ENCODE data around the gene DUS2. TPM values are rescaled to one million over a fixed set of nuclear protein-coding genes. Genes with fewer than 3 reads are reported as not detected.

The DUS2 gene
- total RNA-seq, 2 donors from 2014 or later = 5.3 to 8.4 TPM

DNA sequence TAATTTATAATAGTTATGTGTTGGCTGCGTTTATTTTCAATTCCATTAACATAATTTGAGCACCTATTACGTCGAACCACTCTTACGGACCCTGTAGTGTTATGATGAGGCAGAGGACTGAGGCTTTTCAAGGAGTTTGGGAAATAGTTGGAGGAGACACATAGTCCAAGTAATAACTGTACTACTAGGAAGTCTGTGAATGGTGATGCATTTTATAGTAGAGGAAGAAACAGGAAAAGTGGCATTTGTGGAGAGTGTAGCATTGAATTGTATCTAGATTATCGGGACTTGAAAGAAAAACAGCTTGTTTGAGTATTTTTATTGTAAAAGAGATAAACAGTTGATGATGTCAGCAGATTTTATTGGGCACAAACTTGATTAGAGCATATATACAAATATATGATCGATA is 63.8 kb downstream of the DUS2 start:
- Histone ChIP-seq H3K4me1 (ENCODE audit: control insufficient read depth in 1 of 2, low read depth in 2 of 2) (peaks cover 43 to 56% of the 10 kb centered on the region in 2 donors), H3K4me3 (peak overlapping the region; percentile 90), H3K36me3 (no peaks in the 10 kb centered on the region), H3K27ac (peak overlapping the region; percentile 45 to 100), H3K27me3 (replicated peaks; ENCODE audit: insufficient read depth) (no peaks in the 10 kb centered on the region), H3K9me3 (no peaks in the 10 kb centered on the region)
- DNase-seq (ENCODE audit: low spot score) (no peak), ATAC-seq (ENCODE audit: insufficient number of reproducible peaks, low FRiP score, low read depth) (no peak)
- TF ChIP-seq, protein P1, sequence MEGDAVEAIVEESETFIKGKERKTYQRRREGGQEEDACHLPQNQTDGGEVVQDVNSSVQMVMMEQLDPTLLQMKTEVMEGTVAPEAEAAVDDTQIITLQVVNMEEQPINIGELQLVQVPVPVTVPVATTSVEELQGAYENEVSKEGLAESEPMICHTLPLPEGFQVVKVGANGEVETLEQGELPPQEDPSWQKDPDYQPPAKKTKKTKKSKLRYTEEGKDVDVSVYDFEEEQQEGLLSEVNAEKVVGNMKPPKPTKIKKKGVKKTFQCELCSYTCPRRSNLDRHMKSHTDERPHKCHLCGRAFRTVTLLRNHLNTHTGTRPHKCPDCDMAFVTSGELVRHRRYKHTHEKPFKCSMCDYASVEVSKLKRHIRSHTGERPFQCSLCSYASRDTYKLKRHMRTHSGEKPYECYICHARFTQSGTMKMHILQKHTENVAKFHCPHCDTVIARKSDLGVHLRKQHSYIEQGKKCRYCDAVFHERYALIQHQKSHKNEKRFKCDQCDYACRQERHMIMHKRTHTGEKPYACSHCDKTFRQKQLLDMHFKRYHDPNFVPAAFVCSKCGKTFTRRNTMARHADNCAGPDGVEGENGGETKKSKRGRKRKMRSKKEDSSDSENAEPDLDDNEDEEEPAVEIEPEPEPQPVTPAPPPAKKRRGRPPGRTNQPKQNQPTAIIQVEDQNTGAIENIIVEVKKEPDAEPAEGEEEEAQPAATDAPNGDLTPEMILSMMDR (IDR thresholded peaks at IDR 0.05) = no peak

DNA sequence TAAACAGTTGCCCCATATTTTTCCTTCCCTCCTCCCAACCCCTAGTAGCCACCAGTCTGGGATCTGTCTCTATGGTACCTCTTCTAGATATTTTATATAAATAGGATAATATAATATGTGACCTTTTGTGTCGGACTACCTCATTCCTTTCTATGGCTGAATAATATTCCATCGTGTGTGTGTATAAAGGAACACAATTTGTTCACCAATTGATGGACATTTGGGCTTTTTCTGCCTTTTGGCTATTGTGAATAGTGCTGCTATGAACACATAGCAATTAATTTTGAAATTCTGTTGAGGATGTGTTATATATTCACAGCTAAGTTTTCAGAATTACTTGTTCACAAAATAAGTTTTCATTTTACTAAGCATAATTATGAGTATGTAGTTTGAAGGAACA is 64.6 kb downstream of the DUS2 start:
- no peaks in the 10 kb centered on the region for H3K36me3 ChIP-seq
- DNase-seq (ENCODE audit: low spot score) (no peak), ATAC-seq (ENCODE audit: insufficient number of reproducible peaks, low FRiP score, low read depth) (no peak)
- H3K9me3 ChIP-seq = no peaks in the 10 kb centered on the region
- no peak overlapping the region for H3K4me3 ChIP-seq
- no peak overlapping the region for H3K27ac ChIP-seq
- TF ChIP-seq, protein P1 (IDR thresholded peaks at IDR 0.05) = no peak
- peaks cover 47 to 64% of the 10 kb centered on the region in 2 donors for H3K4me1 ChIP-seq (ENCODE audit: control insufficient read depth in 1 of 2, low read depth in 2 of 2)
- H3K27me3 ChIP-seq (replicated peaks; ENCODE audit: insufficient read depth) = no peaks in the 10 kb centered on the region

DNA sequence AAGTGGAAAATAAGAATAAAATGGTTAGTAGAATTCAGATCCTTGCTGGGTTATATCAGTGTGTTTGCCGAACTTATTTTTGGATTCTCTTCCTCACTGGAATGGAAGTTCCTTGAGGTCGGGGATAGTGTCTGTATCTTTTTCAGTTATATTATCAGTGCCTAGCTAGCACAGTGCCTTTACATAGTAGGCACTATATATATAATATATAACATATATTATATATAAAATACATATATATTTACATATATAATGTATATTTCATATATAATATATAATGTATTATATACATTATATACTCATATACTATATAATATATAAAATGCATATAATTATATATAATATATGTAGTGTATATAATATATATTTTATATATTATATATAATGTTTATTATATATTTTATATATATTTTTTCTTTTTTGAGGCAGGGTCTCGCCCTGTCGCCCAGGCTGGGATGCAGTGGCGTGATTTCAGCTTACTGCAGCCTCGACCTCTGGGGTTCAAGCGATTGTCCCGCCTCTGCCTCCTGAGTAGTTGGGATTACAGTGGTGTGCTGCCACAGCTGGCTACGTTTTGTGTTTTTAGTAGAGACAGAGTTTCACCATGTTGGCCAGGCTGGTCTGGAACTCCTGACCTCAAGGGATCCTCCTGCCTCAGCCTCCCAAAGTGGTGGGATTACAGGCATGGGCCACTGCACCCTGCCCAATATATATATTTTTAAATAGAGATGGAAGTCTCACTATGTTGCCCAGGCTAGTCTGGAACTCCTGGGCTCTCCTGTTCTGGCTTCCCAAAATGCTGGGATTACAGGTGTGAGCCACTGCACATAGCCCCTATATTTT is 65.3 kb downstream of the DUS2 start:
- H3K4me3 ChIP-seq = no peak overlapping the region

DNA sequence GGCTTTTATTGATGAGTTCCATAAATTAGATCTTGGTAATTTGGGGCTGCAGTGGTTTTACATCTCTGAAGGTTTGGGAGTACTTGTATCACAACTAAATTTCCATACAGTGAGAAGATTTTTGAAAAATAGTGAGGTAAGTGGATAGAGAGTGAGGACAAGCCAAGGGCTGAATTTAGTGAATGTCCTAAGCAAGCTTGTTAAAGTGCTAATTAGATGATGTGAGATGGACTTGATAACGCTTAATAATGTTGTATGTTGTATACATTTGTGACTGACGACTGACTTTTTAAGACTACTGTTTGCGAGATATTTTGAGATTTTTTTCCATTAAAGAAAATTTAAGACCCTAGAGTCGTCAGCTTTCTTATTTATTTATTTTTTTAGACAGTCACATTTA is 66.0 kb downstream of the DUS2 start:
- peaks cover 48 to 68% of the 10 kb centered on the region in 2 donors for H3K4me1 ChIP-seq (ENCODE audit: control insufficient read depth in 1 of 2, low read depth in 2 of 2)
- H3K27ac ChIP-seq = no peak overlapping the region
- ATAC-seq (ENCODE audit: insufficient number of reproducible peaks, low FRiP score, low read depth) (no peak), DNase-seq (ENCODE audit: low spot score) (no peak)
- no peaks in the 10 kb centered on the region for H3K27me3 ChIP-seq (replicated peaks; ENCODE audit: insufficient read depth)
- no peaks in the 10 kb centered on the region for H3K9me3 ChIP-seq
- TF ChIP-seq, protein P1 (IDR thresholded peaks at IDR 0.05) = no peak
- H3K36me3 ChIP-seq = no peaks in the 10 kb centered on the region
- no peak overlapping the region for H3K4me3 ChIP-seq

More for the DNA sequence above, 65.3 kb downstream of the DUS2 start:
- H3K27ac ChIP-seq = no peak overlapping the region
- ATAC-seq (ENCODE audit: insufficient number of reproducible peaks, low FRiP score, low read depth) = no peak
- TF ChIP-seq, protein P1 (IDR thresholded peaks at IDR 0.05) = no peak
- H3K4me1 ChIP-seq (ENCODE audit: control insufficient read depth in 1 of 2, low read depth in 2 of 2) = peaks cover 53 to 68% of the 10 kb centered on the region in 2 donors
- no peak for DNase-seq (ENCODE audit: low spot score)
- H3K36me3 ChIP-seq = no peaks in the 10 kb centered on the region
- H3K9me3 ChIP-seq = no peaks in the 10 kb centered on the region
- no peaks in the 10 kb centered on the region for H3K27me3 ChIP-seq (replicated peaks; ENCODE audit: insufficient read depth)

DNA sequence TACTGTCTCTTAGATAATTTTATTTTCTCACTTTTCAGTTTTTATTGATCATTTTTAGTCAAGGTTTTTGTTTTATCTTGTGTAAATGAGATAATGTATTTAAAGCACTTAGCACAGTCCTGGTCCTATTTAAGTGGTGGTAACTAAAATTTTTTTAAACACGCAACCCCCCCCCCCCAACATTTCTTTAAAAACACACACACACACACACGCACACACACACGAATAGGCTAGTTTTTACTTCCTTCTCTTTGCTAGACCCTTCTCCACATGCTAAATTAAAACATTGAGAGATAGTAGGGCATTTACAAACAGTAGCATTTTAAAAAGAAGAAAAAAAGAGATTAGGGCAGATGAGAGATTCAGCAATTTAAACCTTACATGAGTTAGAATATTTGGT is 67.0 kb downstream of the DUS2 start:
- H3K36me3 ChIP-seq = no peaks in the 10 kb centered on the region
- H3K9me3 ChIP-seq = no peaks in the 10 kb centered on the region
- no peak overlapping the region for H3K4me3 ChIP-seq
- H3K27me3 ChIP-seq (replicated peaks; ENCODE audit: insufficient read depth) = no peaks in the 10 kb centered on the region
- DNase-seq (ENCODE audit: low spot score) (no peak), ATAC-seq (ENCODE audit: insufficient number of reproducible peaks, low FRiP score, low read depth) (no peak)
- no peak overlapping the region for H3K27ac ChIP-seq
- peaks cover 55 to 65% of the 10 kb centered on the region in 2 donors for H3K4me1 ChIP-seq (ENCODE audit: control insufficient read depth in 1 of 2, low read depth in 2 of 2)
- TF ChIP-seq, protein P1 (IDR thresholded peaks at IDR 0.05) = no peak
